Upper lobe of right lung (tissue), 1 donor: ENCODE data around the gene NDUFB10. TPM values are rescaled to one million over a fixed set of nuclear protein-coding genes. Genes with fewer than 3 reads are reported as not detected.
"Not testable (repeated sequence)": the region's sequence is repeated elsewhere in the genome, so short reads cannot be mapped to it uniquely, and the experiment has no call there.

Source experiments
- ATAC-seq: fragments of 200-7000 bp; cut with Tn5 transposase; one replicate; pipeline ENCODE4 v1.9.1; 2020; ENCODE audit warnings: mild to moderate bottlenecking, moderate library complexity
- DNase-seq: peaks from one replicate; pipeline ENCODE4 v3.0.0-alpha.2; 2020
- H3K27ac ChIP-seq: fragments of 200-600 bp; one replicate; pipeline ENCODE4 v1.8.0; 2022
- H3K27me3 ChIP-seq: fragments of 200-600 bp; one replicate; pipeline ENCODE4 v1.8.0; 2022; ENCODE audit warnings: mild to moderate bottlenecking
- H3K36me3 ChIP-seq: fragments of 200-600 bp; one replicate; pipeline ENCODE4 v1.8.0; 2022
- H3K4me1 ChIP-seq: fragments of 200-600 bp; one replicate; pipeline ENCODE4 v1.8.0; 2022
- H3K4me3 ChIP-seq: fragments of 200-600 bp; one replicate; pipeline ENCODE4 v1.8.0; 2022; ENCODE audit warnings: mild to moderate bottlenecking
- H3K9me3 ChIP-seq: fragments of 200-600 bp; one replicate; pipeline ENCODE4 v1.8.0; 2022
- intact Hi-C: fragments of 100-400 bp; cut with DNase I; formaldehyde crosslinking; loops from one replicate; pipeline ENCODE4 v1.11.0; 2022
- total RNA-seq: library from RNA; stranded (reverse); fragmentation: NEBNext Ultra II Directional; extraction: Animal tissue kit (Norgen Biotek cat#: 25700); gene quantifications from one replicate; pipeline ENCODE4 v1.2.1, GENCODE V29; 2021
- TF ChIP-seq, protein P1 (sequence below): fragments of 200-600 bp; IDR thresholded peaks from one replicate; pipeline ENCODE4 v1.8.0; 2022; ENCODE audit warnings: antibody characterized with exemption
- donor health status: DM: no; HTN: yes; CAD: no; lungs with severe emphysema.

Gene NDUFB10
- total RNA-seq, 1 donor from 2014 or later = 86.7 TPM

DNA sequence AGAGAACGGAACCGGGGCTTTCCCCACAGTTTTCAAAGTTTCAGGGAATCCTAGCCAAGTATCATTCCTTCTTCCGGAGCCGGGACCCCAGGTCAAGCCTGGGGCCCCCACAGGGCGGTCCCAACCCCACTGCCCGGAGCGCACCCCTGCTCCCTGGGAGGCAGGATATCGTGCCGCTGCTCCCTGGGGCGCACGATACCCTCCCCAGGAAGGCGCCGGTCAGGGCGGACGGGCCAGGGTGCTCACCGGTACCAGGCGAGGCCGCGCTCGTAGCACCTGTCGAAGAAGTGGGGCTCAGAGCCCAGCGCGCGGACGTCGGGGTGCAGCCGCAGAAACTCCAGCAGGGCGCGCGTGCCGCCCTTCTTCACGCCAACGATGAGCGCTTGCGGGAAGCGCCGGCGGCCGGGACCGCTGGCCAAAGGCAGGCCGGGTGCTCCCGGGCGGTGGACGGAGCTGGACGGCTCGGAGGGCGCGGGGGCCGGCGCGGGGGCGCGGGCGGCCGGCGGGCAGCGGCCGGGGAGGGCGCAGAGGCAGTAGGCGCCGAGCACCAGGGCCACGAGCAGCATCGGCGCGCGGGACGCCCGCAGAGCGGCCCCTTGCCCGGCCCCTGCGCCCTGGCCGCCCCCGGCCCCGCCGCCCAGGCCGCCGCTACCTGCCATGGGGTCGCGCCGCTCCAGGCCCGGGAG is 41.5 kb upstream of the NDUFB10 start:
- Histone ChIP-seq H3K27me3 (peaks cover 84% of the 10 kb centered on the region), H3K9me3 (no peaks in the 10 kb centered on the region), H3K4me3 (no peak overlapping the region), H3K4me1 (peaks cover 5% of the 10 kb centered on the region), H3K36me3 (no peaks in the 10 kb centered on the region), H3K27ac (no peak overlapping the region)
- intact Hi-C loops = no loop called here
- TF ChIP-seq, protein P1, sequence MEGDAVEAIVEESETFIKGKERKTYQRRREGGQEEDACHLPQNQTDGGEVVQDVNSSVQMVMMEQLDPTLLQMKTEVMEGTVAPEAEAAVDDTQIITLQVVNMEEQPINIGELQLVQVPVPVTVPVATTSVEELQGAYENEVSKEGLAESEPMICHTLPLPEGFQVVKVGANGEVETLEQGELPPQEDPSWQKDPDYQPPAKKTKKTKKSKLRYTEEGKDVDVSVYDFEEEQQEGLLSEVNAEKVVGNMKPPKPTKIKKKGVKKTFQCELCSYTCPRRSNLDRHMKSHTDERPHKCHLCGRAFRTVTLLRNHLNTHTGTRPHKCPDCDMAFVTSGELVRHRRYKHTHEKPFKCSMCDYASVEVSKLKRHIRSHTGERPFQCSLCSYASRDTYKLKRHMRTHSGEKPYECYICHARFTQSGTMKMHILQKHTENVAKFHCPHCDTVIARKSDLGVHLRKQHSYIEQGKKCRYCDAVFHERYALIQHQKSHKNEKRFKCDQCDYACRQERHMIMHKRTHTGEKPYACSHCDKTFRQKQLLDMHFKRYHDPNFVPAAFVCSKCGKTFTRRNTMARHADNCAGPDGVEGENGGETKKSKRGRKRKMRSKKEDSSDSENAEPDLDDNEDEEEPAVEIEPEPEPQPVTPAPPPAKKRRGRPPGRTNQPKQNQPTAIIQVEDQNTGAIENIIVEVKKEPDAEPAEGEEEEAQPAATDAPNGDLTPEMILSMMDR = no peak
- ATAC-seq (no peak), DNase-seq (peak; percentile 57)

DNA sequence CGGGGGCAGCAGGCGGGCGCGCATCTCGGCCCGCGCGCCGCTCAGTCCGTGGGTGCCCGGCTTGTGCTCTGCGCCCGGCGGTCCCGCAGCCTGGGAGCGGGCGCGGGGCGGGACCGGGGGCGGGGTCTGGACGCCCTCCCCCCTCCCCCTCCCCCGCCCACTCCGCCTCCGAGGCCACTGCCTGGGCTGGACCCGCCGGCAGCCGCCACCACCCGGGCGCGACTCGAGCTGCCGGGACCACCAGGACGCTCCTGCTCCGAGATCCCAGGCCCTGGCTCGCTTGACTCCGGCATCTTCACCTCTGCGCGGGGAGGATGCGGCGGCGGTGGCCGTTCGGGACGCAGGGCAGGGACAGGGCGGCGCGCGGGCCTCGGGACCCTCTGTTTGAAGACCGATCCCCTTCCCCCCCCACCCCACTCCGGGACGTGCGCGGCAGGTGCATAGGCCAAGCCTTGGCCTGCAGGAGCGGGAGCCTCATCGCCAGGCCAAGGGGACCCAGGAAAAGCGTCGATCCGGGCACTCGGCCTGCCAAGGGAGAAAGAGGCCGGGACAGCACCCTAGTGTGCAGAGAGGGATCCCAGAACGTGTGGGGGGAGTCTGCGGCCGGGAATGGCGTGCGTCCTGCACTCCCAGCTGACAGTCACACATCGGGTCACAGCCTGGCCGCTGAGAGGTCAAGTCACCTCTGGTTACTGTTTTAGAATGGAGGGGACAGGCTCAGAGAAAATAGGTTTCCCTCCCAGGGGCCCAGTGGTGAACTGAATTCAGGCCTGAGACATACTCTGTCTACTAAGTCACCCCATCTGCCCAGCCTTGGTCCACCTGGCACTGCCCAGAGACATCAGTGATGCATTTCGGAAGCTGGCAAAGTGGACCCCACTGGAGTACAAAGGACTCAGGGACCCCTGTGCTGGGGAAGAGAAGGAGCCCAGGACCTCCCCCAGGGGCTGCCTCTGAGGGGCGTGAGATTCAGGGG is 40.7 kb upstream of the NDUFB10 start, which contains the start of gene HS3ST6:
HS3ST6 (minus strand) TSS at position 65 of the 976 bp plus-strand sequence. CDS start 92 bp downstream, outside the sequence.
- peaks cover 3% of the 10 kb centered on the region for H3K4me1 ChIP-seq
- H3K4me3 ChIP-seq = no peak within 1 kb of the TSS
- no peak within 1 kb of the TSS for H3K27ac ChIP-seq
- intact Hi-C loops = no loop called here
- TF ChIP-seq, protein P1 = no peak
- DNase-seq = no peak
- H3K36me3 ChIP-seq = no peaks in the 10 kb centered on the region
- peaks cover 86% of the 10 kb centered on the region for H3K27me3 ChIP-seq
- no peak for ATAC-seq
- H3K9me3 ChIP-seq = no peaks in the 10 kb centered on the region

DNA sequence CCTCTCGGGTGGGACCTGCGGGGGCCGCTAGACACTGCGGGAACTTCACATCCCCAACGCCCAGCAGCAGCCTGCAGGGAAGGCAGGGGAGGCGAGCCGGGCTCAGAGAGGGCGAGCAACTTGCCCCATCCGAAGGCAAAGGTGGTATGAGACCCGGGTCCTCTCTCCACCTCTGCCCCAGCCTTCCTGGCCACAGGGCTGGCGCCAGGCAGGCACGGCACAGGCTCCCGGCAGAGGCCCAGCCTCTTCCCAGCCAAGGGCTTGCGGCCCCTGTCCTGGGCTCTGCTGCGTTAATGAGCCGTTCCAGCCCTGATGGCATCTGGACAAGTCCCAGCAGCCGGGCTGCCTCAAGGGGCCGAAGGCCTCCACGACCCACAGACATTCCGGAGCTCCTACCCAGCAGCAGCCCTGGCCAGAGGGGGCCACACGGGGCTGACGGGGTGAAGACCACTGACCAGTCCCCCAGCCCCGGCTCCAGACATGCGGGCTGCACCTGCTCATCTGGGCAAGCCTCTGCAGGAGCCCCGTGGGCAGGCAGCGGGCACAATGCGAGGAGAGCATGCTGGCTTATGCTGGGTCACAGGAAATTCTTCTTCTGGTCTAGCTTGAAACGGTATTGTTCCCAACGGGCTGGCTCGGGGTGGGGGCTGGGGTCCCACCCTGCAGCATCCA is 39.9 kb upstream of the NDUFB10 start:
- H3K27me3 ChIP-seq = peaks cover 84% of the 10 kb centered on the region
- DNase-seq = peak; percentile 61

DNA sequence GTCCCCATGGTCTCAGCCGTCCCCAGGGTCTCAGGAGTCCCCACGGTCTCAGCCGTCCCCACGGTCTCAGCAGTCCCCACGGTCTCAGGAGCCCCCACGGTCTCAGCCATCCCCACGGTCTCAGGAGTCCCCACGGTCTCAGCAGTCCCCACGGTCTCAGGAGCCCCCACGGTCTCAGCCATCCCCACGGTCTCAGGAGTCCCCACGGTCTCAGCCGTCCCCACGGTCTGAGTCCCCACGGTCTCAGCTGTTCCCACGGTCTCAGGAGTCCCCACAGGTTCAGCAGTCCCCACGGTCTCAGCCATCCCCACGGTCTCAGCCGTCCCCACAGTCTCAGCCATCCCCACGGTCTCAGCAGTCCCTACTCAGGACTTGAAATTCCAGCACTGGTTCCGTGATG is 39.2 kb upstream of the NDUFB10 start:
- intact Hi-C loops = loop anchor here (10.0 kb wide), 1 partner anchor 55 kb away; no protein-coding TSS in a partner anchor
- ATAC-seq, H3K4me1 ChIP-seq, DNase-seq, H3K4me3 ChIP-seq, H3K9me3 ChIP-seq, H3K36me3 ChIP-seq, H3K27ac ChIP-seq: not testable (repeated sequence)
- H3K27me3 ChIP-seq = peaks cover 82% of the 10 kb centered on the region

More for the DNA sequence above, 39.9 kb upstream of the NDUFB10 start:
- Histone ChIP-seq H3K27ac (no peak overlapping the region), H3K36me3 (no peaks in the 10 kb centered on the region), H3K4me3 (no peak overlapping the region), H3K9me3 (no peaks in the 10 kb centered on the region), H3K4me1 (peaks cover 6% of the 10 kb centered on the region)
- intact Hi-C loops = no loop called here
- TF ChIP-seq, protein P1 = no peak
- ATAC-seq = no peak

DNA sequence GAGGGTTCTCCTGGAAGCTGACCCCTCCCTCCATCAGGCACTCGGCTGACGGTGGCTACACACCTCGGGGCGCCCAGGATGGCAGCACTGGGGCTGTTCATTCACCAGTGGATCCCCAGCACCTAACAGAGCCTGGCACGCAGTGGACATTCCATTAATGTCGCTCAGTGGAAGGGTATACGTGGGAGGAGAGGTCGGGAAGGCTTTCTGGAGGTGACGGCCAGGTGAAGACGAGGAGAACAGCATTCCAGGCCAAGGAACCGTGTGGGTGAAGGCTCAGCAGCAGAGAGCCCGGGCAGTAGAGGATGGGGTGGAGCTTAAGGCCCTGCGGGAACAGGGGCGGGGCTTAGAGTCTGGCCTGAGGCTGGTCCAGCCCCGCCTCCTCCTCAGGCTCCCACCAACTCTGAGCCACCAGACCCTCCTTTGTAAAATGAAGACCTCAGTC is 38.6 kb upstream of the NDUFB10 start:
- DNase-seq (peak; percentile 55), ATAC-seq (peak; percentile 52)
- Histone ChIP-seq H3K27ac (no peak overlapping the region), H3K36me3 (no peaks in the 10 kb centered on the region), H3K4me1 (peaks cover 6% of the 10 kb centered on the region), H3K4me3 (no peak overlapping the region), H3K9me3 (no peaks in the 10 kb centered on the region), H3K27me3 (peaks cover 77% of the 10 kb centered on the region)
- intact Hi-C loops = loop anchor here (10.0 kb wide), 1 partner anchor 56 kb away; no protein-coding TSS in a partner anchor
- TF ChIP-seq, protein P1 = no peak
